CD4-positive, alpha-beta memory T cell (primary cell): Measurements from ENCODE around the gene TYMP. TPM values are rescaled to one million over a fixed set of nuclear protein-coding genes. Genes with fewer than 3 reads are reported as not detected.

Experiments used
- CTCF ChIA-PET: fragments of 350-600 bp; sonication (Branson Sonifier 250); formaldehyde crosslinking; loops from one replicate; lab custom pipeline; 2021; ENCODE audit warnings: inconsistent platforms; ENCODE audit not compliant: partially characterized antibody; lab: Charles Lee
- POLR2A ChIA-PET: fragments of 350-600 bp; sonication (Branson Sonifier 250); formaldehyde crosslinking; loops from one replicate; lab custom pipeline; 2021; ENCODE audit not compliant: partially characterized antibody; lab: Charles Lee
- DNase-seq, 5 donors: peaks; one replicate each; pipeline versions ENCODE4 v3.0.0 to v3.0.0-alpha.2; 2020 to 2022; ENCODE audit warnings: mixed read lengths in 1 of 5
- H3K27ac ChIP-seq: one replicate; pipeline ENCODE4 v1.7.0; 2013; ENCODE audit warnings: low read depth, low read length
- H3K27me3 ChIP-seq: 2 replicates; pipeline ENCODE4 v1.7.0; 2013; ENCODE audit warnings: mild to moderate bottlenecking, low read length, moderate library complexity; ENCODE audit not compliant: insufficient read depth
- H3K36me3 ChIP-seq: 2 replicates; pipeline ENCODE4 v1.7.0; 2013; ENCODE audit warnings: mild to moderate bottlenecking, low read length, moderate library complexity; ENCODE audit not compliant: insufficient read depth
- H3K4me1 ChIP-seq: 2 replicates; pipeline ENCODE4 v1.7.0; 2013; ENCODE audit warnings: mild to moderate bottlenecking, low read length, moderate library complexity; ENCODE audit not compliant: insufficient read depth
- H3K4me3 ChIP-seq, 2 donors: one replicate each; pipeline ENCODE4 v1.7.0; 2013; ENCODE audit warnings: low read length in 2 of 2, mild to moderate bottlenecking in 1 of 2
- H3K9me3 ChIP-seq, 2 donors: one replicate each; pipeline ENCODE4 v1.7.0; 2013; ENCODE audit warnings: low read length in 2 of 2, control low read depth in 1 of 2; ENCODE audit not compliant: control insufficient read depth in 1 of 2
- H3K27ac Mint-ChIP-seq, 7 donors: one replicate each; pipeline ENCODE4 v1.8.0; 2020 to 2021; ENCODE audit warnings: mixed read lengths in 7 of 7, mild to moderate bottlenecking in 6 of 7, inconsistent platforms in 3 of 7, moderate library complexity in 3 of 7
- H3K27me3 Mint-ChIP-seq, 2 donors: one replicate each; pipeline ENCODE4 v1.8.0; 2020 to 2021; ENCODE audit warnings: mixed read lengths in 2 of 2
- H3K36me3 Mint-ChIP-seq, 2 donors: one replicate each; pipeline ENCODE4 v1.8.0; 2020 to 2021; ENCODE audit warnings: mixed read lengths in 2 of 2, inconsistent platforms in 1 of 2, mild to moderate bottlenecking in 1 of 2
- H3K4me1 Mint-ChIP-seq, 4 donors: one replicate each; pipeline ENCODE4 v1.8.0; 2020 to 2021; ENCODE audit warnings: mixed read lengths in 4 of 4, mild to moderate bottlenecking in 1 of 4
- H3K4me3 Mint-ChIP-seq, 8 donors: one replicate each; pipeline ENCODE4 v1.8.0; 2020 to 2021; ENCODE audit warnings: mixed read lengths in 8 of 8, mild to moderate bottlenecking in 7 of 8, moderate library complexity in 6 of 8, inconsistent platforms in 3 of 8
- H3K9me3 Mint-ChIP-seq, 8 donors: one replicate each; pipeline ENCODE4 v1.8.0; 2020 to 2021; ENCODE audit warnings: mixed read lengths in 8 of 8, mild to moderate bottlenecking in 5 of 8, inconsistent platforms in 3 of 8, moderate library complexity in 1 of 8
- intact Hi-C: fragments of 100-400 bp; cut with micrococcal nuclease; formaldehyde crosslinking; loops from one replicate; pipeline ENCODE4 v1.15.1; 2023
- polyA plus RNA-seq, 2 donors: library from polyadenylated mRNA; unstranded; fragments of 300-500 nt; fragmentation: Illumina TruSeq; gene quantifications; one replicate each; pipeline ENCODE4 v1.2.3, GENCODE V29; 2021
- total RNA-seq, 2 experiments: library from RNA; stranded (reverse); gene quantifications; one replicate each; pipeline ENCODE4 v1.2.3, GENCODE V29; 2021

TYMP gene
- total and polyA plus RNA-seq, 4 experiments from 2014 or later, result 15.7 to 30.9 (median 20.0) TPM

GRCh38 chr22:50551160-50551752, 21.4 kb upstream of the TYMP start:
- no peak overlapping the region for H3K27ac ChIP-seq
- Mint-ChIP-seq H3K36me3 (no peaks in the 10 kb centered on the region), H3K4me1 (peaks cover 12 to 26% (median 18%) of the 10 kb centered on the region in 4 donors), H3K4me3 (peak overlapping the region in 5 of 8 donors; percentile 28 to 76 (median 40)), H3K9me3 (no peaks in the 10 kb centered on the region), H3K27ac (peak overlapping the region in 3 of 7 donors; percentile 12 to 48 (median 32)), H3K27me3 (no peaks in the 10 kb centered on the region)
- H3K27me3 ChIP-seq, result no peaks in the 10 kb centered on the region
- CTCF ChIA-PET, result interaction anchor here (1.0 to 4.8 kb wide), 7 partner anchors 12 to 69 kb away, joined by 3 to 32 read pairs (median 5); partner anchors contain the start of genes SCO2 and SYCE3
- DNase-seq, result no peak
- intact Hi-C loops, result no loop called here
- H3K9me3 ChIP-seq, result no peaks in the 10 kb centered on the region
- H3K36me3 ChIP-seq, result no peaks in the 10 kb centered on the region
- H3K4me1 ChIP-seq, result peaks cover 27% of the 10 kb centered on the region
- POLR2A ChIA-PET, result interaction anchor here (1.1 to 6.8 kb wide), 6 partner anchors 12 to 69 kb away, joined by 7 to 151 read pairs (median 12); partner anchors contain the start of genes CHKB, SCO2, SYCE3 and TYMP
- H3K4me3 ChIP-seq, result no peak overlapping the region

DNA sequence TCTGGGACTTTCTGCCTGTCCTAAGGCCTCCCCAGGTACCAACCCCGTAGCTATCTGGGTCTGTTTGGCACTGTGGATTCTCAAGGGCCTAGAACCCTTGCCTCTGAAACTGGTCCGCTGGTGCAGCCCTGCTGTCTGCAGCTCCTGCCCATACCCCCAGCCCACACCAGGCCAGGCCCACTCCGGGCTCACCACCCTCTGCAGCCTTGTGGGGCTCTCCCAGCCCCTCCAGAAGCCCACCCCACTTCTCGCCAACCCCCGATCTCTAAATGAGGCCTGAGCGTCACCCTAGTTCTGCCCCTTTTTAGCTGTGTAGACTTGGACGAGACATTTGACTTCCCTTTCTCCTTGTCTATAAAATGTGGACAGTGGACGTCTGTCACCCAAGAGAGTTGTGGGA, 20.6 kb upstream of the TYMP start:
- intact Hi-C loops, result no loop called here
- Mint-ChIP-seq H3K36me3 (no peaks in the 10 kb centered on the region), H3K9me3 (no peaks in the 10 kb centered on the region), H3K4me1 (peaks cover 18 to 34% (median 26%) of the 10 kb centered on the region in 4 donors), H3K27ac (peak overlapping the region in 6 of 7 donors; percentile 32 to 77 (median 73)), H3K27me3 (no peaks in the 10 kb centered on the region), H3K4me3 (peak overlapping the region; percentile 6 to 83 (median 78))
- CTCF ChIA-PET, result interaction anchor here (1.0 to 4.8 kb wide), 7 partner anchors 11 to 70 kb away, joined by 3 to 32 read pairs (median 5); partner anchors contain the start of genes SCO2 and SYCE3
- no peak for DNase-seq
- Histone ChIP-seq H3K27ac (no peak overlapping the region), H3K4me3 (no peak overlapping the region), H3K9me3 (no peaks in the 10 kb centered on the region), H3K27me3 (no peaks in the 10 kb centered on the region), H3K36me3 (no peaks in the 10 kb centered on the region), H3K4me1 (peaks cover 36% of the 10 kb centered on the region)
- POLR2A ChIA-PET, result interaction anchor here (0.8 to 6.8 kb wide), 8 partner anchors 11 to 78 kb away, joined by 3 to 151 read pairs (median 10); partner anchors contain the start of genes ARSA, CHKB, MAPK8IP2 and SCO2

- no peaks in the 10 kb centered on the region for H3K9me3 Mint-ChIP-seq
- peak overlapping the region; percentile 70 to 84 (median 78) for H3K4me3 Mint-ChIP-seq
- Histone ChIP-seq H3K4me1 (peaks cover 48% of the 10 kb centered on the region), H3K36me3 (no peaks in the 10 kb centered on the region), H3K9me3 (no peaks in the 10 kb centered on the region), H3K4me3 (peak overlapping the region; percentile 29 to 73), H3K27ac (peak overlapping the region; percentile 74), H3K27me3 (no peaks in the 10 kb centered on the region)
- no peak for DNase-seq
- H3K27me3 Mint-ChIP-seq, result no peaks in the 10 kb centered on the region
- H3K27ac Mint-ChIP-seq, result peak overlapping the region in 6 of 7 donors; percentile 57 to 82 (median 76)
- POLR2A ChIA-PET, result interaction anchor here (0.8 to 6.8 kb wide), 26 partner anchors 8 to 362 kb away, joined by 3 to 151 read pairs (median 6); partner anchors contain the start of genes ARSA, CHKB, CPT1B and HDAC10
- CTCF ChIA-PET, result interaction anchor here (0.8 to 4.8 kb wide), 11 partner anchors 10 to 75 kb away, joined by 3 to 32 read pairs (median 6); partner anchors contain the start of genes SCO2 and SYCE3
- intact Hi-C loops, result loop anchor here (1.0 to 5.0 kb wide), 2 partner anchors 24 to 42 kb away; partner anchors contain the start of genes LMF2, NCAPH2 and SCO2
- H3K36me3 Mint-ChIP-seq, result no peaks in the 10 kb centered on the region
- H3K4me1 Mint-ChIP-seq, result peaks cover 24 to 47% (median 35%) of the 10 kb centered on the region in 4 donors
These were observed 19.3 kb upstream of the TYMP start for GRCh38 chr22:50548921-50549790.

GRCh38 chr22:50548040-50548920, 18.5 kb upstream of the TYMP start:
- no peaks in the 10 kb centered on the region for H3K9me3 ChIP-seq
- Mint-ChIP-seq H3K27me3 (no peaks in the 10 kb centered on the region), H3K4me1 (peaks cover 24 to 47% (median 35%) of the 10 kb centered on the region in 4 donors), H3K36me3 (no peaks in the 10 kb centered on the region), H3K4me3 (peak overlapping the region; percentile 41 to 78 (median 72)), H3K27ac (peak overlapping the region in 6 of 7 donors; percentile 71 to 90 (median 82)), H3K9me3 (no peaks in the 10 kb centered on the region)
- peaks cover 53% of the 10 kb centered on the region for H3K4me1 ChIP-seq
- no peaks in the 10 kb centered on the region for H3K27me3 ChIP-seq
- peak; percentile 61 to 71 (median 66) for DNase-seq
- peak overlapping the region; percentile 29 to 73 for H3K4me3 ChIP-seq
- intact Hi-C loops, result loop anchor here (1.0 to 5.0 kb wide), 2 partner anchors 23 to 41 kb away; partner anchors contain the start of genes LMF2, NCAPH2 and SCO2
- H3K27ac ChIP-seq, result peak overlapping the region; percentile 74
- H3K36me3 ChIP-seq, result no peaks in the 10 kb centered on the region
- POLR2A ChIA-PET, result interaction anchor here (0.6 to 6.8 kb wide), 24 partner anchors 9 to 361 kb away, joined by 3 to 151 read pairs (median 6); partner anchors contain the start of genes ARSA, CHKB, CPT1B and HDAC10
- CTCF ChIA-PET, result interaction anchor here (0.8 to 4.8 kb wide), 13 partner anchors 8 to 76 kb away, joined by 3 to 32 read pairs (median 5); partner anchors contain the start of genes SCO2 and SYCE3

GRCh38 chr22:50547263-50547985, 17.6 kb upstream of the TYMP start:
- H3K36me3 Mint-ChIP-seq, result no peaks in the 10 kb centered on the region
- Histone ChIP-seq H3K4me3 (no peak overlapping the region), H3K4me1 (peaks cover 53% of the 10 kb centered on the region), H3K9me3 (no peaks in the 10 kb centered on the region), H3K36me3 (no peaks in the 10 kb centered on the region), H3K27me3 (no peaks in the 10 kb centered on the region), H3K27ac (no peak overlapping the region)
- ChIA-PET CTCF (interaction anchor here (0.8 to 4.8 kb wide), 8 partner anchors 8 to 73 kb away, joined by 3 to 32 read pairs (median 12); partner anchors contain the start of genes SCO2 and SYCE3), POLR2A (interaction anchor here (0.8 to 6.8 kb wide), 18 partner anchors 8 to 360 kb away, joined by 3 to 151 read pairs (median 8); partner anchors contain the start of genes ARSA, CHKB, CPT1B and LMF2)
- H3K27ac Mint-ChIP-seq, result peak overlapping the region in 5 of 7 donors; percentile 59 to 84 (median 71)
- no peaks in the 10 kb centered on the region for H3K27me3 Mint-ChIP-seq
- no peaks in the 10 kb centered on the region for H3K9me3 Mint-ChIP-seq
- intact Hi-C loops, result loop anchor here (5.0 kb wide), 1 partner anchor 40 kb away; the partner anchor contains the start of genes LMF2 and NCAPH2
- no peak for DNase-seq
- peaks cover 27 to 50% (median 38%) of the 10 kb centered on the region in 4 donors for H3K4me1 Mint-ChIP-seq
- H3K4me3 Mint-ChIP-seq, result peak overlapping the region in 5 of 8 donors; percentile 33 to 68 (median 52)
